Stimulated activated CD4-positive, alpha-beta T cell treated with anti-CD3 and anti-CD28 coated beads, Interleukin-4, amount 100 ng/mL, for 4 hours (primary cell): Measurements from ENCODE around the gene KRT76.

Source experiments
- DNase-seq, 2 experiments: peaks; one replicate each; pipeline ENCODE4 v3.0.0-alpha.2; 2020

KRT76 gene

GRCh38 chr12:52776913-52777395 lies at the start of gene KRT76:
Gene KRT76, minus strand, starts transcription at chr12:52777345. Its CDS starts 54 bp downstream, at chr12:52777291.
- DNase-seq = no peak

- DNase-seq = no peak
These were observed 48.8 kb upstream of the KRT76 start for GRCh38 chr12:52825961-52826360.

GRCh38 chr12:52824741-52825410 lies 47.7 kb upstream of the KRT76 start:
- DNase-seq = no peak

GRCh38 chr12:52823761-52824450 lies 46.8 kb upstream of the KRT76 start:
- no peak for DNase-seq

GRCh38 chr12:52822771-52823510 lies 45.8 kb upstream of the KRT76 start:
- no peak for DNase-seq

GRCh38 chr12:52821826-52822660 lies 44.9 kb upstream of the KRT76 start:
- DNase-seq = no peak

GRCh38 chr12:52821071-52821730 lies 44.1 kb upstream of the KRT76 start:
- DNase-seq = no peak

GRCh38 chr12:52820521-52820920 lies 43.4 kb upstream of the KRT76 start:
- no peak for DNase-seq

GRCh38 chr12:52819731-52820510 lies 42.8 kb upstream of the KRT76 start:
- DNase-seq = no peak

- DNase-seq = no peak
These were observed 41.8 kb upstream of the KRT76 start for GRCh38 chr12:52818887-52819420.

- no peak for DNase-seq
These were observed 41.2 kb upstream of the KRT76 start for GRCh38 chr12:52818388-52818787.

GRCh38 chr12:52817699-52818238 lies 40.6 kb upstream of the KRT76 start:
- no peak for DNase-seq

- DNase-seq = no peak
These were observed 40.0 kb upstream of the KRT76 start for GRCh38 chr12:52817003-52817698.

- no peak for DNase-seq
These were observed 38.8 kb upstream of the KRT76 start for GRCh38 chr12:52815676-52816588.

- DNase-seq = no peak
These were observed 38.0 kb upstream of the KRT76 start for GRCh38 chr12:52815161-52815560.

- no peak for DNase-seq
These were observed 37.6 kb upstream of the KRT76 start for GRCh38 chr12:52814710-52815155.

GRCh38 chr12:52813885-52814709 lies 37.0 kb upstream of the KRT76 start, which contains the start of gene KRT4:
Gene KRT4, minus strand, starts transcription at chr12:52814116. Its CDS starts 58 bp downstream, at chr12:52814058.
- no peak for DNase-seq
